Duodenal mucosa (tissue), 2 donors: ENCODE measurements around the gene SYT1.

ENCODE experiments used
- H3K27ac ChIP-seq: one replicate; pipeline ENCODE4 v1.7.0; 2013; ENCODE audit warnings: low read depth, low read length
- H3K27me3 ChIP-seq, 2 donors: one replicate each; pipeline ENCODE4 v1.7.0; 2013; ENCODE audit warnings: low read length in 2 of 2, control low read depth in 1 of 2; ENCODE audit not compliant: insufficient read depth in 2 of 2, control insufficient read depth in 1 of 2
- H3K36me3 ChIP-seq, 2 donors: one replicate each; pipeline ENCODE4 v1.7.0; 2013; ENCODE audit warnings: low read length in 2 of 2, control low read depth in 1 of 2; ENCODE audit not compliant: insufficient read depth in 2 of 2, control insufficient read depth in 1 of 2
- H3K4me1 ChIP-seq, 2 donors: one replicate each; pipeline ENCODE4 v1.7.0; 2013; ENCODE audit warnings: low read length in 2 of 2, control low read depth in 1 of 2; ENCODE audit not compliant: insufficient read depth in 2 of 2, control insufficient read depth in 1 of 2
- H3K4me3 ChIP-seq, 2 donors: one replicate each; pipeline ENCODE4 v1.7.0; 2013; ENCODE audit warnings: low read length in 2 of 2, low read depth in 1 of 2
- H3K9ac ChIP-seq, 2 donors: one replicate each; pipeline ENCODE4 v1.7.0; 2013; ENCODE audit warnings: low read length in 2 of 2, low read depth in 1 of 2
- H3K9me3 ChIP-seq, 2 donors: one replicate each; pipeline ENCODE4 v1.7.0; 2013; ENCODE audit warnings: low read length in 2 of 2, control low read depth in 1 of 2; ENCODE audit not compliant: control insufficient read depth in 1 of 2

SYT1 gene

DNA sequence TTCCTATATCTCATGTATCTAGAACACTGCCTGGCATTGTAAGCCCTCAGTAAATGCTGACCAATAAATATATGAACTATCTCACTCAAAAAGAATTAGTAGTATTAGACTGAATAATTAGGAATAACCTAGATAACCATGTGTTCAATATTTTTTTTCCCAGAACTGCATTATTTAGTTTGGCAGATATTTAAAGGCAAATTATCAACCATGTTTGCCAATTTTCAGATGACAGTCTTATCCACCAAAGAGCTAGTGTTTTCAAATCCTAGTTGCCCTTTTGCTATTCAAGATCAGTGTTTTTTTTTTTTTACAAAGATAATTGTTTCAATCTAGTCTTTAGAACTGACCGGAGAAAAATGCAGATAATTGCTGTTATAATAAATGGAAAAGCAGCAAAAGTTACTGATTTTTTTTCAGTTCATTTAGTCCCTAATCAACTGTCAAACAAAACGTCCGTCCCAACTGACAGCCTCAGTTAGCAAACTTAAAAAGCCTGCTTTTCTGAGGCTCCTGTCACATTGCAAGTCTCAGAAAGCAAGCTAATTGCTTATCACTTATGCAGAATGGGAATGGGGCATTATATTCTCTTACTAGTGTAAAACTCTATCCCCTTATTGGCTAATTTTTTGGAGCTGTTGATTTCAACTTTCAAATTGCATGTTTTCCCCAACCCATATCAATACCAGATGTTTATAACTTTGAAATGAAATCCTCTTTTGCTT lies 623.0 kb downstream of the SYT1 start:
- no peak overlapping the region for H3K9ac ChIP-seq
- no peaks in the 10 kb centered on the region for H3K9me3 ChIP-seq
- H3K36me3 ChIP-seq = no peaks in the 10 kb centered on the region

More for the DNA sequence above, 623.0 kb downstream of the SYT1 start:
- Histone ChIP-seq H3K4me1 (no peaks in the 10 kb centered on the region), H3K27ac (no peak overlapping the region), H3K4me3 (no peak overlapping the region), H3K27me3 (no peaks in the 10 kb centered on the region)
